IMR-90 (cell line): ENCODE results near the gene CRIM1.

Experiments
- BHLHE40 ChIP-seq: fragments of 150-350 bp; IDR thresholded peaks from 2 replicates; pipeline ENCODE4 v1.6.1; 2016; ENCODE audit warnings: mild to moderate bottlenecking, low read depth, low read length
- CEBPB ChIP-seq: IDR thresholded peaks from 2 replicates; pipeline ENCODE4 v1.6.1; 2012; ENCODE audit warnings: low read depth, low read length, improper control_type of control experiment
- CHD1 ChIP-seq: IDR thresholded peaks from 2 replicates; pipeline ENCODE4 v1.6.1; 2012; ENCODE audit warnings: low read depth, low read length, improper control_type of control experiment
- CTCF ChIP-seq: conservative IDR thresholded peaks from 2 replicates; pipeline ENCODE4 v1.5.1; 2012; ENCODE audit warnings: mild to moderate bottlenecking, low read depth, low read length, improper control_type of control experiment
- FOS ChIP-seq: fragments of 150-350 bp; IDR thresholded peaks from 2 replicates; pipeline ENCODE4 v1.6.1; 2016; ENCODE audit warnings: low read depth, low read length
- MXI1 ChIP-seq: IDR thresholded peaks from 2 replicates; pipeline ENCODE4 v1.6.1; 2012; ENCODE audit warnings: low read depth, mild to moderate bottlenecking, low read length, moderate library complexity, borderline replicate concordance
- POLR2A ChIP-seq: IDR thresholded peaks from 2 replicates; pipeline ENCODE4 v1.6.1; 2012; ENCODE audit warnings: mild to moderate bottlenecking, low read depth, low read length
- RAD21 ChIP-seq: IDR thresholded peaks from 2 replicates; pipeline ENCODE4 v1.6.1; 2012; ENCODE audit warnings: low read length, improper control_type of control experiment
- RFX5 ChIP-seq: IDR thresholded peaks from 2 replicates; pipeline ENCODE4 v1.8.0; 2012; ENCODE audit warnings: low read depth, mild to moderate bottlenecking, low read length, moderate library complexity
- SMC3 ChIP-seq: fragments of 150-350 bp; IDR thresholded peaks from 2 replicates; pipeline ENCODE4 v1.6.1; 2016; ENCODE audit warnings: low read depth, mild to moderate bottlenecking, antibody characterized with exemption, low read length, moderate library complexity

DNA sequence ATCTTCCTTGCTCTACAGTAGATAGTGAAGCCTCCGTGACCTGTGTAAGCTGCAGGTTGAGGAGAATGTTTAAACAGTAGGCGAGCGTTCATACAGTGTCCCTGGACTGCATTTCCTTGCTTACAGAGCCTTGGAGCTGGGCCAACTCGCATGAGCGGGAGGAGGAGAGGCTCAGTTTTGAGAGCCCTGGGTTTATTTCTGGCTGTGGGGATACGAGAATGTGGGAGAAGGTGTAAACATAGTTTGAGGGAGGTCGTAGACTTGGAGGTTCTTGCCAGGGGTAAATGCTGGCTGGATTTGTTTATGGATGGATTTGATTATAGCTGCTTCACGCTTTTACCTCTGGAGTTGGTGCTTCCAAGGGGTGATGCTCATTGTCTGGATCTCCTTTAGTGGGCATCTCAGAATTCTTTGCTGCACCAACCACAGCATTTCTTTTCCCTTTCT, 20.8 kb downstream of the CRIM1 start:
- TF ChIP-seq CEBPB: no peak
- no peak for TF ChIP-seq CTCF
- TF ChIP-seq RAD21: no peak
- TF ChIP-seq POLR2A: no peak
- TF ChIP-seq MXI1: no peak
- no peak for TF ChIP-seq FOS
- no peak for TF ChIP-seq BHLHE40
- no peak for TF ChIP-seq SMC3
- no peak for TF ChIP-seq CHD1
- no peak for TF ChIP-seq RFX5
